GM12878 (cell line): ENCODE results near the gene ADAMTS2. TPM values are rescaled to one million over a fixed set of nuclear protein-coding genes. Genes with fewer than 3 reads are reported as not detected.

Experiments used
- ATAC-seq: fragments of 200-7000 bp; cut with Tn5 transposase; 3 replicates; pipeline ENCODE4 v1.9.1; 2020; ENCODE audit warnings: mild to moderate bottlenecking, moderate library complexity
- BruUV-seq: library from RNA; stranded (reverse); fragments of 400-500 nt; replicated peaks from 2 replicates; lab custom pipeline; 2021; lab: Mats Ljungman, UMichigan
- CTCF ChIA-PET: fragments of 300-600 bp; sonication (Branson Sonifier 250); formaldehyde crosslinking; extraction: SDS; loops from one replicate; lab custom pipeline; 2021; ENCODE audit warnings: inconsistent platforms; lab: Yijun Ruan, JAX
- POLR2A ChIA-PET: fragments of 350-600 bp; formaldehyde crosslinking; extraction: SDS; loops from one replicate; lab custom pipeline; 2021; ENCODE audit warnings: inconsistent platforms; lab: Charles Lee
- RAD21 ChIA-PET: fragments of 300-600 bp; sonication (Branson Sonifier 250); formaldehyde crosslinking; loops from one replicate; lab custom pipeline; 2023; ENCODE audit warnings: antibody characterized with exemption; ENCODE audit not compliant: unreplicated experiment; lab: Charles Lee
- SMC1A ChIA-PET: fragments of 300-600 bp; sonication (Branson Sonifier 250); formaldehyde crosslinking; loops from one replicate; lab custom pipeline; 2023; ENCODE audit not compliant: unreplicated experiment, uncharacterized antibody; lab: Charles Lee
- DNase-seq: peaks from one replicate; pipeline ENCODE4 v3.0.0-alpha.2; 2011; ENCODE audit warnings: low read depth, low spot score
- FAIRE-seq: peaks from 3 replicates; lab custom pipeline; 2011; peaks lifted over from hg19 to GRCh38; lab: Jason Lieb, UNC
- H2AFZ ChIP-seq: 2 replicates; pipeline ENCODE4 v1.6.0; 2011; ENCODE audit warnings: low read depth, low read length, control low read depth; ENCODE audit not compliant: control insufficient read depth
- H3K27ac ChIP-seq: 2 replicates; pipeline ENCODE4 v1.5.1; 2011; ENCODE audit warnings: control low read depth; ENCODE audit not compliant: control insufficient read depth, insufficient read depth
- H3K27me3 ChIP-seq, 2 experiments: replicated peaks in 1 of 2; 2 replicates each; pipeline versions ENCODE4 v1.6.0 to v1.6.1; 2011; ENCODE audit warnings: low read length in 1 of 2; ENCODE audit not compliant: control insufficient read depth in 2 of 2, insufficient read depth in 2 of 2
- H3K36me3 ChIP-seq, 2 experiments: 2 replicates each; pipeline ENCODE4 v1.5.1; 2011; ENCODE audit warnings: low read length in 1 of 2; ENCODE audit not compliant: control insufficient read depth in 2 of 2, insufficient read depth in 2 of 2
- H3K4me1 ChIP-seq: 2 replicates; pipeline ENCODE4 v1.6.1; 2011; ENCODE audit warnings: mild to moderate bottlenecking, low read length, moderate library complexity, mixed read lengths; ENCODE audit not compliant: control insufficient read depth, insufficient read depth
- H3K4me2 ChIP-seq: 2 replicates; pipeline ENCODE4 v1.6.0; 2011; ENCODE audit warnings: control low read depth; ENCODE audit not compliant: control insufficient read depth, insufficient read depth
- H3K4me3 ChIP-seq: fragments of 200-600 bp; sonication (generic); 2 replicates; pipeline ENCODE4 v1.5.1; 2016
- H3K79me2 ChIP-seq: 2 replicates; pipeline ENCODE4 v1.6.0; 2011; ENCODE audit warnings: low read length; ENCODE audit not compliant: control insufficient read depth, insufficient read depth
- H3K9ac ChIP-seq: 2 replicates; pipeline ENCODE4 v1.8.0; 2011; ENCODE audit warnings: low read length, control low read depth, mixed read lengths; ENCODE audit not compliant: control insufficient read depth, insufficient read depth
- H3K9me3 ChIP-seq: replicated peaks from 3 replicates; pipeline ENCODE4 v1.5.1; 2011; ENCODE audit warnings: mild to moderate bottlenecking, low read length; ENCODE audit not compliant: control insufficient read depth, insufficient read depth
- H4K20me1 ChIP-seq: 2 replicates; pipeline ENCODE4 v1.6.0; 2011; ENCODE audit not compliant: control insufficient read depth, insufficient read depth
- EP300 ChIP-seq, 2 experiments: fragments of 150-350 bp in 1 of 2; IDR thresholded peaks; 2 replicates each; pipeline ENCODE4 v1.6.1; 2011 to 2012; ENCODE audit warnings: low read depth in 2 of 2, low read length in 2 of 2, borderline replicate concordance in 1 of 2, improper control_type of control experiment in 1 of 2, inconsistent platforms in 1 of 2; ENCODE audit not compliant: control insufficient read depth in 1 of 2
- FOS ChIP-seq: IDR thresholded peaks from 3 replicates; pipeline ENCODE4 v1.6.1; 2011; ENCODE audit warnings: borderline replicate concordance; ENCODE audit not compliant: insufficient read length; ENCODE audit errors: extremely low read depth
- GABPA ChIP-seq: IDR thresholded peaks from 2 replicates; pipeline ENCODE4 v1.6.1; 2014; ENCODE audit warnings: antibody characterized with exemption, low read depth, mild to moderate bottlenecking, inconsistent platforms
- HDGF ChIP-seq: fragments of 450-650 bp; IDR thresholded peaks from 2 replicates; pipeline ENCODE4 v1.6.1; 2016; ENCODE audit warnings: antibody characterized with exemption
- IKZF1 ChIP-seq: fragments of 450-650 bp; conservative IDR thresholded peaks from 2 replicates; pipeline ENCODE4 v1.6.1; 2017; ENCODE audit warnings: antibody characterized with exemption, mild to moderate bottlenecking
- KAT2A ChIP-seq: conservative IDR thresholded peaks from 2 replicates; pipeline ENCODE4 v1.6.1; 2011; ENCODE audit warnings: low read depth, low read length; ENCODE audit not compliant: control insufficient read depth
- SMAD1 ChIP-seq: fragments of 450-650 bp; IDR thresholded peaks from 2 replicates; pipeline ENCODE4 v1.6.1; 2018; ENCODE audit warnings: mild to moderate bottlenecking, low read depth; ENCODE audit not compliant: partially characterized antibody
- SMAD5 ChIP-seq: IDR thresholded peaks from 2 replicates; pipeline ENCODE4 v1.6.1; 2016; ENCODE audit warnings: antibody characterized with exemption, low read depth
- TAF1 ChIP-seq: IDR thresholded peaks from 2 replicates; pipeline ENCODE4 v1.6.1; 2011; ENCODE audit warnings: mild to moderate bottlenecking, low read depth, low read length, borderline replicate concordance
- TARDBP ChIP-seq: IDR thresholded peaks from 2 replicates; pipeline ENCODE4 v1.6.1; 2016; ENCODE audit warnings: borderline replicate concordance
- ZNF384 ChIP-seq: IDR thresholded peaks from 2 replicates; pipeline ENCODE4 v1.6.1; 2012; ENCODE audit warnings: low read depth, mild to moderate bottlenecking, low read length, improper control_type of control experiment, borderline replicate concordance
- ZZZ3 ChIP-seq: IDR thresholded peaks from 2 replicates; pipeline ENCODE4 v1.6.1; 2011; ENCODE audit warnings: low read depth; ENCODE audit not compliant: control insufficient read depth, insufficient read length
- WGBS: methylation state at CpG from one replicate; pipeline ENCODE4 v1.1.6; 2016; ENCODE audit warnings: low lambda C conversion rate; ENCODE audit not compliant: insufficient replicate concordance, insufficient coverage; ENCODE audit errors: missing lambda C conversion rate; 5-methylcytosine and 5-hydroxymethylcytosine counted together
- in situ Hi-C: fragments of 300-500 bp; cut with MboI; formaldehyde crosslinking; loops from 9 replicates; pipeline ENCODE4 v1.14.3; 2018; ENCODE audit warnings: mixed read lengths
- intact Hi-C: fragments of 100-400 bp; cut with micrococcal nuclease; formaldehyde crosslinking; loops from one replicate; pipeline ENCODE4 v1.14.2; 2022; ENCODE audit not compliant: unreplicated experiment
- polyA plus RNA-seq, 11 experiments: library from polyadenylated mRNA; depleted of rRNA in 4 of 11; unstranded in 6 of 11; stranded (reverse) in 5 of 11; fragments of >200 nt; fragmentation: Nextera tagmentation in 4 of 11; fragmentation: Illumina TruSeq in 1 of 11; extraction: Ambion mirVana in 4 of 11; extraction: Trizol in 1 of 11; gene quantifications; 1 replicate in 1 of 11; 2 replicates in 10 of 11; pipeline versions ENCODE4 v1.2.1 to v1.2.3, GENCODE V29; 2011 to 2016; ENCODE audit warnings: inconsistent platforms in 2 of 11, missing spikeins in 2 of 11, low read depth in 1 of 11
- total RNA-seq, 4 experiments: library from RNA; depleted of rRNA in 3 of 4; stranded (reverse); fragments of >200 nt in 3 of 4; fragmentation: Illumina TruSeq in 1 of 4; extraction: Trizol in 1 of 4; gene quantifications; 2 replicates each; pipeline versions ENCODE4 v1.2.1 to v1.2.3, GENCODE V29; 2013 to 2021
- TF ChIP-seq, protein P1 (sequence below): fragments of 450-650 bp; IDR thresholded peaks from 2 replicates; pipeline ENCODE4 v1.6.1; 2017; ENCODE audit warnings: mild to moderate bottlenecking, moderate library complexity
- TF ChIP-seq, protein P2 (sequence below), 3 experiments: IDR thresholded peaks in 2 of 3; conservative IDR thresholded peaks in 1 of 3; 2 replicates each; pipeline ENCODE4 v1.5.1; 2011; ENCODE audit warnings: low read depth in 3 of 3, low read length in 3 of 3, mild to moderate bottlenecking in 3 of 3, control low read depth in 2 of 3, moderate library complexity in 2 of 3, inconsistent platforms in 1 of 3, mixed read lengths in 1 of 3; ENCODE audit not compliant: control insufficient read depth in 2 of 3, insufficient read depth in 1 of 3; ENCODE audit errors: extremely low read depth in 1 of 3

The ADAMTS2 gene
- total and polyA plus RNA-seq, 10 of the 15 experiments (the other 5 are each of a cell fraction or from before 2014, with no cell fraction given), result 0.03 to 0.05 TPM; not detected in 8

DNA sequence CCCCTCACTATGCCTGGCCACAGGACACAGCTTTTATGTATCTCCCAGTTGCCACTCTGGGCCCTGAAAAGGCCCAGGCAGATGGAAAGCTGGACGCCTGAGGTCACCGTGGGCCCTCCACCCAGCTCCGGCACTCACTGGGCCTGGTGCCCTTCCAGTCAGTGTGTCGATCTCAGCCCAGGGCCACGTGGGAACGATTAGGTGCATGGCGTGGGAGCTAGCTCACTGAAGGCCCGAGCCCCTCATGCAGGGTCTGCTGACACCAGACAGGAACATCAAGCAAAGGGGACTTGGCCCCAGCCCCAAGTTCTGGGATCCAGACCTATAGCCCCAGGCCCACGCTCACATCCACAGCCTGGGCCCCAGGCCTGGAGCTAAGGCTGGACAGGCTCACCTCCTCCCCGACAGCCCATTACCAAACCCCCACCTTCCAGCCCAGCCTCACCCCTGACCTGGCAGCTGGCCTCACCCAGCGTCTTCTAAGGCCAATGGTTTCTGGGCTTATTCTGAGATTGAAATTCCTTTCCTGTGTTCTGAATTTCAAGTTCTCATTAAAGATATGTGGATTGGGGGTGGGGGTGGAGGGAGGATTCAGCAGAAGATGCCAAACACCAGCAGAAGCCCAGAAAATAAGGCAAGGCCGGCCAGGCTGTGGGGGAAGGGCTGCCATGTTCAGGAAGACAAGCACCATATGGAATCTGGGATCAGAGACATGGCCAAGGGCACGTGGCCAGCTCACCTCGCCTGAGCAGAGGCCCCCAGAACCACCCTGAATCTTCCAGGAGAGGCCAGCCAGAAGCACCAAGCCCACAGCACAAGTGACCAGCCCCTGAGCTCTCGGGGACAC is 74.5 kb downstream of the ADAMTS2 start:
- in situ Hi-C loops (no loop called here), intact Hi-C loops (no loop called here)
- TF ChIP-seq EP300 (IDR thresholded peaks at IDR 0.05; ENCODE audit: borderline replicate concordance in 1 of 2, control insufficient read depth in 1 of 2, low read depth in 2 of 2, low read length in 2 of 2) (no peak), KAT2A (no peak), FOS (no peak), ZZZ3 (no peak), SMAD5 (no peak), ZNF384 (no peak), HDGF (no peak), TAF1 (no peak), IKZF1 (no peak), SMAD1 (no peak), TARDBP (no peak), GABPA (no peak)
- TF ChIP-seq, protein P1, sequence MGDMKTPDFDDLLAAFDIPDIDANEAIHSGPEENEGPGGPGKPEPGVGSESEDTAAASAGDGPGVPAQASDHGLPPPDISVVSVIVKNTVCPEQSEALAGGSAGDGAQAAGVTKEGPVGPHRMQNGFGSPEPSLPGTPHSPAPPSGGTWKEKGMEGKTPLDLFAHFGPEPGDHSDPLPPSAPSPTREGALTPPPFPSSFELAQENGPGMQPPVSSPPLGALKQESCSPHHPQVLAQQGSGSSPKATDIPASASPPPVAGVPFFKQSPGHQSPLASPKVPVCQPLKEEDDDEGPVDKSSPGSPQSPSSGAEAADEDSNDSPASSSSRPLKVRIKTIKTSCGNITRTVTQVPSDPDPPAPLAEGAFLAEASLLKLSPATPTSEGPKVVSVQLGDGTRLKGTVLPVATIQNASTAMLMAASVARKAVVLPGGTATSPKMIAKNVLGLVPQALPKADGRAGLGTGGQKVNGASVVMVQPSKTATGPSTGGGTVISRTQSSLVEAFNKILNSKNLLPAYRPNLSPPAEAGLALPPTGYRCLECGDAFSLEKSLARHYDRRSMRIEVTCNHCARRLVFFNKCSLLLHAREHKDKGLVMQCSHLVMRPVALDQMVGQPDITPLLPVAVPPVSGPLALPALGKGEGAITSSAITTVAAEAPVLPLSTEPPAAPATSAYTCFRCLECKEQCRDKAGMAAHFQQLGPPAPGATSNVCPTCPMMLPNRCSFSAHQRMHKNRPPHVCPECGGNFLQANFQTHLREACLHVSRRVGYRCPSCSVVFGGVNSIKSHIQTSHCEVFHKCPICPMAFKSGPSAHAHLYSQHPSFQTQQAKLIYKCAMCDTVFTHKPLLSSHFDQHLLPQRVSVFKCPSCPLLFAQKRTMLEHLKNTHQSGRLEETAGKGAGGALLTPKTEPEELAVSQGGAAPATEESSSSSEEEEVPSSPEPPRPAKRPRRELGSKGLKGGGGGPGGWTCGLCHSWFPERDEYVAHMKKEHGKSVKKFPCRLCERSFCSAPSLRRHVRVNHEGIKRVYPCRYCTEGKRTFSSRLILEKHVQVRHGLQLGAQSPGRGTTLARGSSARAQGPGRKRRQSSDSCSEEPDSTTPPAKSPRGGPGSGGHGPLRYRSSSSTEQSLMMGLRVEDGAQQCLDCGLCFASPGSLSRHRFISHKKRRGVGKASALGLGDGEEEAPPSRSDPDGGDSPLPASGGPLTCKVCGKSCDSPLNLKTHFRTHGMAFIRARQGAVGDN, result no peak
- TF ChIP-seq, protein P2, sequence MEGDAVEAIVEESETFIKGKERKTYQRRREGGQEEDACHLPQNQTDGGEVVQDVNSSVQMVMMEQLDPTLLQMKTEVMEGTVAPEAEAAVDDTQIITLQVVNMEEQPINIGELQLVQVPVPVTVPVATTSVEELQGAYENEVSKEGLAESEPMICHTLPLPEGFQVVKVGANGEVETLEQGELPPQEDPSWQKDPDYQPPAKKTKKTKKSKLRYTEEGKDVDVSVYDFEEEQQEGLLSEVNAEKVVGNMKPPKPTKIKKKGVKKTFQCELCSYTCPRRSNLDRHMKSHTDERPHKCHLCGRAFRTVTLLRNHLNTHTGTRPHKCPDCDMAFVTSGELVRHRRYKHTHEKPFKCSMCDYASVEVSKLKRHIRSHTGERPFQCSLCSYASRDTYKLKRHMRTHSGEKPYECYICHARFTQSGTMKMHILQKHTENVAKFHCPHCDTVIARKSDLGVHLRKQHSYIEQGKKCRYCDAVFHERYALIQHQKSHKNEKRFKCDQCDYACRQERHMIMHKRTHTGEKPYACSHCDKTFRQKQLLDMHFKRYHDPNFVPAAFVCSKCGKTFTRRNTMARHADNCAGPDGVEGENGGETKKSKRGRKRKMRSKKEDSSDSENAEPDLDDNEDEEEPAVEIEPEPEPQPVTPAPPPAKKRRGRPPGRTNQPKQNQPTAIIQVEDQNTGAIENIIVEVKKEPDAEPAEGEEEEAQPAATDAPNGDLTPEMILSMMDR (IDR thresholded peaks at IDR 0.05 in 2 of 3, conservative IDR thresholded peaks at IDR 0.05 in 1 of 3; ENCODE audit: control insufficient read depth in 2 of 3, extremely low read depth in 1 of 3, insufficient read depth in 1 of 3, low read depth in 3 of 3, low read length in 3 of 3), result no peak
- BruUV-seq, result no TSS peak
- Histone ChIP-seq H3K9ac (no peak overlapping the region), H4K20me1 (no peaks in the 10 kb centered on the region), H3K27ac (no peak overlapping the region), H3K79me2 (no peaks in the 10 kb centered on the region), H3K4me3 (no peak overlapping the region), H2AFZ (no peak overlapping the region), H3K27me3 (no peaks in the 10 kb centered on the region), H3K4me1 (no peaks in the 10 kb centered on the region), H3K4me2 (no peak overlapping the region), H3K9me3 (no peaks in the 10 kb centered on the region; the same call in 2 of the 3 replicates), H3K36me3 (no peaks in the 10 kb centered on the region)
- FAIRE-seq (no peak), ATAC-seq (no peak), DNase-seq (no peak)
- SMC1A ChIA-PET, result no interaction called here
- RAD21 ChIA-PET, result no interaction called here
- POLR2A ChIA-PET, result interaction anchor here (0.7 kb wide), 1 partner anchor 34 kb away, joined by 5 read pairs; no protein-coding TSS in a partner anchor
- CTCF ChIA-PET, result no interaction called here
- 5% methylated on average over 15 of the region's 15 CpGs for whole genome bisulfite sequencing
